ENCODE results near the gene ZNHIT2.

- TF ChIP-seq, protein P1, sequence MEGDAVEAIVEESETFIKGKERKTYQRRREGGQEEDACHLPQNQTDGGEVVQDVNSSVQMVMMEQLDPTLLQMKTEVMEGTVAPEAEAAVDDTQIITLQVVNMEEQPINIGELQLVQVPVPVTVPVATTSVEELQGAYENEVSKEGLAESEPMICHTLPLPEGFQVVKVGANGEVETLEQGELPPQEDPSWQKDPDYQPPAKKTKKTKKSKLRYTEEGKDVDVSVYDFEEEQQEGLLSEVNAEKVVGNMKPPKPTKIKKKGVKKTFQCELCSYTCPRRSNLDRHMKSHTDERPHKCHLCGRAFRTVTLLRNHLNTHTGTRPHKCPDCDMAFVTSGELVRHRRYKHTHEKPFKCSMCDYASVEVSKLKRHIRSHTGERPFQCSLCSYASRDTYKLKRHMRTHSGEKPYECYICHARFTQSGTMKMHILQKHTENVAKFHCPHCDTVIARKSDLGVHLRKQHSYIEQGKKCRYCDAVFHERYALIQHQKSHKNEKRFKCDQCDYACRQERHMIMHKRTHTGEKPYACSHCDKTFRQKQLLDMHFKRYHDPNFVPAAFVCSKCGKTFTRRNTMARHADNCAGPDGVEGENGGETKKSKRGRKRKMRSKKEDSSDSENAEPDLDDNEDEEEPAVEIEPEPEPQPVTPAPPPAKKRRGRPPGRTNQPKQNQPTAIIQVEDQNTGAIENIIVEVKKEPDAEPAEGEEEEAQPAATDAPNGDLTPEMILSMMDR (IDR thresholded peaks at IDR 0.05): no peak
- peak; percentile 50 for TF ChIP-seq POLR2A (IDR thresholded peaks at IDR 0.05)
Measured at GRCh38 chr11:65132988-65133700, 15.6 kb upstream of the ZNHIT2 start.
